Type B pancreatic cell (in vitro differentiated cells): ENCODE results near the gene PPIF. TPM values are rescaled to one million over a fixed set of nuclear protein-coding genes. Genes with fewer than 3 reads are reported as not detected.
A peak's percentile ranks its signal among the peaks of the same experiment; 100 is the strongest.

Source experiments
- DNase-seq: peaks from one replicate; pipeline ENCODE4 v3.0.0; 2021; ENCODE audit warnings: mixed read lengths; ENCODE audit not compliant: unreplicated experiment; ENCODE audit errors: extremely low spot score
- H3K27ac Mint-ChIP-seq: 2 replicates; pipeline ENCODE4 v1.8.0; 2021; ENCODE audit warnings: mild to moderate bottlenecking, mixed read lengths
- H3K27me3 Mint-ChIP-seq: 2 replicates; pipeline ENCODE4 v1.8.0; 2021; ENCODE audit warnings: mixed read lengths
- H3K36me3 Mint-ChIP-seq: 2 replicates; pipeline ENCODE4 v1.8.0; 2021; ENCODE audit warnings: mixed read lengths
- H3K4me1 Mint-ChIP-seq: one replicate; pipeline ENCODE4 v1.8.0; 2021; ENCODE audit warnings: mixed read lengths; ENCODE audit not compliant: unreplicated experiment
- H3K4me3 Mint-ChIP-seq: 2 replicates; pipeline ENCODE4 v1.8.0; 2021; ENCODE audit warnings: mild to moderate bottlenecking, mixed read lengths
- H3K9me3 Mint-ChIP-seq: 2 replicates; pipeline ENCODE4 v1.8.0; 2021; ENCODE audit warnings: mixed read lengths
- CTCF ChIP-seq: fragments of 200-600 bp; sonication (generic); conservative IDR thresholded peaks from 2 replicates; pipeline ENCODE4 v1.5.0; 2021; ENCODE audit warnings: antibody characterized with exemption, mild to moderate bottlenecking
- total RNA-seq: library from RNA; stranded (reverse); gene quantifications from 2 replicates; pipeline ENCODE4 v1.2.1, GENCODE V29; 2021; ENCODE audit warnings: low replicate concordance

Gene PPIF
- total RNA-seq, 1 donor from 2014 or later, result 67.5 TPM

- H3K27ac Mint-ChIP-seq, result no peak overlapping the region
Measured at GRCh38 chr10:79321494-79321882, 25.8 kb upstream of the PPIF start.

DNA sequence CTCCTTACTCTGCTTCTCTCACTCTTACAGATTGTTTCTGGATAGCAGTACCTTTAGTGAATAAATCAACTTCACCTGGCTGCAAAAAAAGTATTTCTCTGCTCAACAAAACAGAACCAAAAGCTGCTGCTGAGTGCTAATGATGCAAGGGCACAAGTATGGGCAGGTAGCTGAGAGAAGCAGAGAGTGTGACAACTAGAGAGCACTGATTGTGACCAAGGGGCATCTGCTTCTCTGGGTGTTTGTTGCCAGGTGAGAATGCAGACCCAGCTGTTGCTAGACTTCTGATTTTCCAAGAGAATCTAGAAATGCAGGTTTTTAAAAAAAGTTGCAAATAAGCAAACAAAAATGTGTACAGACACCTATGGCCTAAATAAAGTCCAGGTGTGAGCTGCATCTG, 25.3 kb upstream of the PPIF start:
- Mint-ChIP-seq H3K9me3 (no peaks in the 10 kb centered on the region), H3K4me3 (no peak overlapping the region), H3K27me3 (no peaks in the 10 kb centered on the region), H3K36me3 (no peaks in the 10 kb centered on the region), H3K4me1 (peaks cover 24% of the 10 kb centered on the region), H3K27ac (no peak overlapping the region)
- no peak for TF ChIP-seq CTCF
- DNase-seq, result no peak

More at GRCh38 chr10:79321494-79321882, 25.8 kb upstream of the PPIF start:
- Mint-ChIP-seq H3K36me3 (no peaks in the 10 kb centered on the region), H3K4me1 (peaks cover 25% of the 10 kb centered on the region), H3K9me3 (no peaks in the 10 kb centered on the region), H3K4me3 (no peak overlapping the region), H3K27me3 (no peaks in the 10 kb centered on the region)
- no peak for DNase-seq
- no peak for TF ChIP-seq CTCF

GRCh38 chr10:79322616-79323543, 24.4 kb upstream of the PPIF start:
- H3K27ac Mint-ChIP-seq, result peak overlapping the region; percentile 2
- H3K9me3 Mint-ChIP-seq, result no peaks in the 10 kb centered on the region
- TF ChIP-seq CTCF, result no peak
- H3K4me3 Mint-ChIP-seq, result no peak overlapping the region
- peaks cover 15% of the 10 kb centered on the region for H3K4me1 Mint-ChIP-seq
- no peaks in the 10 kb centered on the region for H3K36me3 Mint-ChIP-seq
- H3K27me3 Mint-ChIP-seq, result no peaks in the 10 kb centered on the region
- no peak for DNase-seq

GRCh38 chr10:79323602-79324001, 23.7 kb upstream of the PPIF start:
- no peaks in the 10 kb centered on the region for H3K9me3 Mint-ChIP-seq
- H3K27me3 Mint-ChIP-seq, result no peaks in the 10 kb centered on the region
- no peak overlapping the region for H3K4me3 Mint-ChIP-seq
- no peak for TF ChIP-seq CTCF
- no peaks in the 10 kb centered on the region for H3K36me3 Mint-ChIP-seq
- no peak overlapping the region for H3K27ac Mint-ChIP-seq
- no peak for DNase-seq
- peaks cover 10% of the 10 kb centered on the region for H3K4me1 Mint-ChIP-seq

GRCh38 chr10:79324032-79324695, 23.1 kb upstream of the PPIF start:
- Mint-ChIP-seq H3K4me1 (peaks cover 5% of the 10 kb centered on the region), H3K4me3 (no peak overlapping the region), H3K27ac (no peak overlapping the region), H3K9me3 (no peaks in the 10 kb centered on the region), H3K36me3 (no peaks in the 10 kb centered on the region), H3K27me3 (no peaks in the 10 kb centered on the region)
- TF ChIP-seq CTCF, result no peak
- DNase-seq, result no peak
